Kidney (tissue), 14 donors: Measurements from ENCODE around the gene TTC28. TPM values are rescaled to one million over a fixed set of nuclear protein-coding genes. Genes with fewer than 3 reads are reported as not detected.

Experiments used
- DNase-seq, 5 donors: peaks; one replicate each; pipeline ENCODE4 v3.0.0-alpha.2; 2013 to 2020
- FAIRE-seq: peaks from 2 replicates; lab custom pipeline; 2012; peaks lifted over from hg19 to GRCh38; lab: Jason Lieb, UNC
- H3K27ac ChIP-seq, 2 donors: one replicate each; pipeline ENCODE4 v1.7.0; 2013; ENCODE audit warnings: low read depth in 2 of 2, low read length in 2 of 2, inconsistent platforms in 1 of 2
- H3K27me3 ChIP-seq: one replicate; pipeline ENCODE4 v1.7.1; 2013; ENCODE audit warnings: low read length, inconsistent platforms; ENCODE audit not compliant: control insufficient read depth, insufficient read depth
- H3K36me3 ChIP-seq, 3 donors: one replicate each; pipeline versions ENCODE4 v1.7.0 to v1.7.1; 2013; ENCODE audit warnings: low read length in 3 of 3, control low read depth in 1 of 3, inconsistent platforms in 1 of 3; ENCODE audit not compliant: insufficient read depth in 3 of 3, control insufficient read depth in 2 of 3
- H3K4me1 ChIP-seq, 3 donors: one replicate each; pipeline versions ENCODE4 v1.7.0 to v1.7.1; 2013; ENCODE audit warnings: low read length in 3 of 3, inconsistent platforms in 1 of 3, low read depth in 1 of 3; ENCODE audit not compliant: control insufficient read depth in 2 of 3, insufficient read depth in 2 of 3
- H3K4me3 ChIP-seq, 3 donors: one replicate each; pipeline versions ENCODE4 v1.7.0 to v1.8.1; 2013; ENCODE audit warnings: low read length in 3 of 3, control low read depth in 1 of 3, inconsistent platforms in 1 of 3
- H3K9ac ChIP-seq, 3 donors: one replicate each; pipeline versions ENCODE4 v1.7.0 to v1.7.1; 2013; ENCODE audit warnings: low read length in 3 of 3, control low read depth in 1 of 3, inconsistent platforms in 1 of 3
- H3K9me3 ChIP-seq, 3 donors: one replicate each; pipeline versions ENCODE4 v1.7.0 to v1.7.1; 2013; ENCODE audit warnings: low read length in 3 of 3, control low read depth in 1 of 3, inconsistent platforms in 1 of 3; ENCODE audit not compliant: control insufficient read depth in 2 of 3, insufficient read depth in 1 of 3
- CTCF ChIP-seq: IDR thresholded peaks from 3 replicates; pipeline ENCODE4 v1.5.1; 2012; ENCODE audit warnings: mild to moderate bottlenecking, moderate library complexity, borderline replicate concordance; ENCODE audit not compliant: insufficient read depth; ENCODE audit errors: extremely low read depth
- intact Hi-C: fragments of 100-400 bp; cut with DNase I; formaldehyde crosslinking; loops from one replicate; pipeline ENCODE4 v1.11.1; 2022
- polyA plus RNA-seq: library from polyadenylated mRNA; stranded (reverse); fragments of 350-450 nt; fragmentation: Illumina TruSeq; extraction: RNeasy Lipid Tissue Mini Kit (QIAGEN cat#74804); gene quantifications from one replicate; pipeline ENCODE4 v1.2.3, GENCODE V29; 2014; ENCODE audit warnings: low read depth, low replicate concordance; ENCODE audit not compliant: insufficient read depth
- total RNA-seq: library from RNA; stranded (reverse); fragmentation: NEBNext Ultra II Directional; extraction: Animal tissue kit (Norgen Biotek cat#: 25700); gene quantifications from one replicate; pipeline ENCODE4 v1.2.1, GENCODE V29; 2021
- donor health status: control.
- donor health status: control.
- donor health status: control.
- donor health status: control.
- donor health status: control.
- donor health status: DM: yes; HTN: yes; CAD: no.
- donor health status: Normal renal cell carcinoma (clear cell type).

The TTC28 gene
- total and polyA plus RNA-seq, 2 donors from 2014 or later = 3.5 to 40.2 TPM

- intact Hi-C loops = no loop called here
- Histone ChIP-seq H3K9ac (no peak overlapping the region), H3K36me3 (no peaks in the 10 kb centered on the region), H3K4me3 (no peak overlapping the region), H3K4me1 (no peaks in the 10 kb centered on the region), H3K9me3 (no peaks in the 10 kb centered on the region), H3K27me3 (no peaks in the 10 kb centered on the region), H3K27ac (no peak overlapping the region)
- DNase-seq = no peak
- no peak for TF ChIP-seq CTCF
- no peak for FAIRE-seq
Measured at GRCh38 chr22:28629420-28630176, 50.0 kb downstream of the TTC28 start.

GRCh38 chr22:28628766-28629165 lies 50.9 kb downstream of the TTC28 start:
- no peak for DNase-seq
- FAIRE-seq = no peak
- no peak overlapping the region for H3K4me3 ChIP-seq

GRCh38 chr22:28627791-28628190 lies 51.8 kb downstream of the TTC28 start:
- H3K27me3 ChIP-seq = no peaks in the 10 kb centered on the region
- no peak for TF ChIP-seq CTCF
- H3K27ac ChIP-seq = no peak overlapping the region
- DNase-seq (no peak), FAIRE-seq (no peak)
- no peaks in the 10 kb centered on the region for H3K9me3 ChIP-seq
- H3K9ac ChIP-seq = no peak overlapping the region
- H3K4me1 ChIP-seq = no peaks in the 10 kb centered on the region
- H3K36me3 ChIP-seq = no peaks in the 10 kb centered on the region
- H3K4me3 ChIP-seq = no peak overlapping the region
- intact Hi-C loops = no loop called here

More at GRCh38 chr22:28628766-28629165, 50.9 kb downstream of the TTC28 start:
- H3K27ac ChIP-seq = no peak overlapping the region
- no peaks in the 10 kb centered on the region for H3K9me3 ChIP-seq
- H3K27me3 ChIP-seq = no peaks in the 10 kb centered on the region
- H3K36me3 ChIP-seq = no peaks in the 10 kb centered on the region
- intact Hi-C loops = no loop called here
- H3K9ac ChIP-seq = no peak overlapping the region
- no peaks in the 10 kb centered on the region for H3K4me1 ChIP-seq
- TF ChIP-seq CTCF = no peak
